Heart right ventricle (tissue), 16 donors: ENCODE data around the gene GALNT14. TPM values are rescaled to one million over a fixed set of nuclear protein-coding genes. Genes with fewer than 3 reads are reported as not detected.
A peak's percentile ranks its signal among the peaks of the same experiment; 100 is the strongest.

Experiments used
- ATAC-seq, 8 donors: fragments of 200-7000 bp; cut with Tn5 transposase; one replicate each; pipeline ENCODE4 v1.9.1; 2020; ENCODE audit warnings: mild to moderate bottlenecking in 8 of 8, moderate library complexity in 8 of 8, moderate number of reproducible peaks in 1 of 8
- DNase-seq, 2 donors: peaks; one replicate each; pipeline ENCODE4 v3.0.0-alpha.2; 2020
- H3K27ac ChIP-seq, 10 donors: fragments of 200-600 bp; sonication (generic) in 2 of 10; one replicate each; pipeline versions ENCODE4 v1.5.0 to v1.8.0; 2020 to 2022; ENCODE audit warnings: mild to moderate bottlenecking in 3 of 10
- H3K27me3 ChIP-seq, 7 donors: fragments of 200-600 bp; one replicate each; pipeline ENCODE4 v1.8.0; 2021 to 2022; ENCODE audit warnings: mild to moderate bottlenecking in 2 of 7
- H3K36me3 ChIP-seq, 9 donors: fragments of 200-600 bp; sonication (generic) in 1 of 9; one replicate each; pipeline versions ENCODE4 v1.5.0 to v1.8.0; 2020 to 2022; ENCODE audit warnings: mild to moderate bottlenecking in 2 of 9
- H3K4me1 ChIP-seq, 9 donors: fragments of 200-600 bp; sonication (generic) in 1 of 9; one replicate each; pipeline versions ENCODE4 v1.5.0 to v1.8.0; 2020 to 2022; ENCODE audit warnings: mild to moderate bottlenecking in 4 of 9
- H3K4me3 ChIP-seq, 10 donors: fragments of 200-600 bp; sonication (generic) in 2 of 10; one replicate each; pipeline versions ENCODE4 v1.5.0 to v1.8.0; 2020 to 2022; ENCODE audit warnings: mild to moderate bottlenecking in 7 of 10, moderate library complexity in 2 of 10
- H3K9me3 ChIP-seq, 11 donors: fragments of 200-600 bp in 10 of 11; sonication (generic) in 2 of 11; one replicate each; pipeline versions ENCODE4 v1.5.0 to v1.8.0; 2013 to 2022; ENCODE audit warnings: mild to moderate bottlenecking in 2 of 11, control low read depth in 1 of 11, moderate library complexity in 1 of 11
- CTCF ChIP-seq, 9 donors: fragments of 200-600 bp; sonication (generic) in 2 of 9; IDR thresholded peaks; one replicate each; pipeline versions ENCODE4 v1.5.0 to v1.8.0; 2021 to 2022; ENCODE audit warnings: antibody characterized with exemption in 9 of 9, mild to moderate bottlenecking in 5 of 9, moderate library complexity in 1 of 9
- WGBS, 2 donors: extraction: QIAGEN DNeasy Blood & Tissue Kit; methylation state at CpG; one replicate each; pipeline ENCODE4 v1.1.7; 2013; ENCODE audit warnings: inconsistent platforms in 1 of 2; 5-methylcytosine and 5-hydroxymethylcytosine counted together
- intact Hi-C, 10 donors: fragments of 100-400 bp; cut with DNase I; formaldehyde crosslinking; loops; one replicate each; pipeline versions ENCODE4 v1.11.1 to v1.14.2; 2022
- polyA plus RNA-seq, 2 donors: library from polyadenylated mRNA; stranded (reverse); fragments of 200-250 nt; gene quantifications; one replicate each; pipeline ENCODE4 v1.2.3, GENCODE V29; 2013
- total RNA-seq, 10 donors: library from RNA; stranded (reverse); fragmentation: NEBNext Ultra II Directional in 3 of 10; extraction: Animal tissue kit (Norgen Biotek cat#: 25700) in 3 of 10; gene quantifications; one replicate each; pipeline versions ENCODE4 v1.2.1 to v1.2.4, GENCODE V29; 2021 to 2023
- donor health status: Arrhythmogenic right ventricular cardiomyopathy.
- donor health status: ischemic (EF 13 %, LVEDD 7.1; RV severe dilation, severe dysfunction).
- donor health status: healthy with polysubstance abuse.
- donor health status: DM: no; HTN: yes; CAD: no.
- donor health status: DM: no; HTN: no; CAD: no.
- donor health status: ischemic (EF 25% LVEDD 6.9; RV normal size, moderate dysfunction).
- donor health status: ischemic (EF 25% LVEDD 5.7; RV mildly dilated, moderate dysfunction).
- donor health status: healthy.
- donor health status: DM: yes; HTN: yes; CAD: no.
- donor health status: Ischemic cardiomyopathy.
- donor health status: ischemic (EF 35%, LVEDD 5.7; RV mildly dilated, moderate dysfunction).
- donor health status: nonischemic (EF 11% LVEDD 7.7; RV severe dilation, severe dysfunction).
- donor health status: DM: yes; HTN: yes; CAD: no.
- donor health status: PGD.
- donor health status: ischemic (EF 29% LVEDD 5.4; RV normal size, mild dysfunction).
- donor health status: nonischemic (EF 23%, LVEDD 6.1; RV moderate dilation, normal function).

The GALNT14 gene
- total and polyA plus RNA-seq, 12 donors = 0.17 to 1.4 (median 0.63) TPM; not detected in 2

DNA sequence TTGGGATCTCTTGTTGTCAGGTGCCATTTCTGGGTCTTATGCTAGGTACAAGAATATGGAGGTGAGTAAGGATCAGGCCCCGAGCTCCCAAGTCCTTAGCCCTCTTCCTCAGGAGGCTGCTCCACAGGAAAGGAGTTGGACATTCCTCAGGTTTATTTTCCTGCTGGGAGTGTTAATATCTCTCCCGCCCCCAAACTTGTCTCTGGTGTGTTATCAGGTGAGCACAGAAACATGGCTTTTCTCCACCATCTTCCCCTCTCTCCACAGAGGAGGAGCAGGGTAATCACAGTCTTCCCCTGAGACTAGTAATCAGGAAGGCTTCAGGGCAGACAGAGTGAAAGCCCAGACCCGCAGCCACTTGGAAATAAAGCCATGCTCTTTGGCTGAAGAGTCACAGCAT lies 257.7 kb downstream of the GALNT14 start:
- no peak for TF ChIP-seq CTCF (IDR thresholded peaks at IDR 0.05)
- Histone ChIP-seq H3K4me1 (no peaks in the 10 kb centered on the region), H3K9me3 (peaks cover 0 to 17% (median 0%) of the 10 kb centered on the region in 11 donors), H3K4me3 (no peak overlapping the region), H3K36me3 (no peaks in the 10 kb centered on the region), H3K27ac (no peak overlapping the region), H3K27me3 (peaks cover 0 to 5% (median 0%) of the 10 kb centered on the region in 7 donors)
- ATAC-seq (no peak), DNase-seq (no peak)
- 47 to 59% methylated on average over 3 of the region's 3 CpGs for WGBS, 2 donors
- intact Hi-C loops = no loop called here

DNA sequence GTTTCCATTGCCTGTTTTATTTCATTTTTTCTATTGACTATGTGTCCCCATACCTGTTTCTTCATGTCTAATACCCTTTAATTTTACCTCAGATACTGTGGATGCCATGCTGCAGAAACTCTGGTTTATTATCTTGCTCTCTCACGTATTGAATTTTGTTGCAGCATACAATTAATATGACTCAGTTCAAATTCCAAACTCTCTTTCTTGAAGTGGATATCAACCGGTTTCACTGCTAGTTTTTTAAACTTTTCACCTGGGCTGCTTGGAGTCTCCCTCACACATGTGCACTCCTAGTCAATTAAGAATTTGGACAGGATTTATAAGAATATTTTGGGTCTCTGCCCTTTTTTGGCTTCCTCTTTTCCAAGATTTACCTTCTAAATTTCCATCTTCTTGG lies 260.4 kb downstream of the GALNT14 start:
- intact Hi-C loops = loop anchor here in 1 of 10 donors (10.0 kb wide), 1 partner anchor 457 kb away; no protein-coding TSS in a partner anchor
- ATAC-seq = no peak
- peaks cover 0 to 17% (median 0%) of the 10 kb centered on the region in 11 donors for H3K9me3 ChIP-seq

DNA sequence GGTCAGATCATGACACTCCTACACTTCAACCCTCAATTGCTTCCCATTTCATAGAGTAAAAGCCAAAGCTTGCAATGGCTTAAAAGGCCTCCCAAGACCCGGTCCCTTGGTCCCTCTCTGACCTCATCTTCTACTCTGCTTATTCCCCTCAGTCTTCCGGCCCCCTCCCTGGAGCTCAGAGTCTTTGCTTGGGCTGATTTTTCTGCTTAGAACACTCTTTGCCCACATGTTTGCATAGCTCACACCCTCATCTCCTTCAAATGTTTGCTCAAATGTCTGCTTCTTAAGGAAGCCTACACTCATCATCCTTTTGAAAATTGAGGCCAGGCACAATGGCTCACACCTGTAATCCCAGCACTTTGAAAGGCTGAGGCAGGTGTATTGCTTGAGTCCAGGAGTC lies 265.4 kb downstream of the GALNT14 start:
- H3K4me1 ChIP-seq = peaks cover 0 to 12% (median 0%) of the 10 kb centered on the region in 9 donors
- DNase-seq (no peak), ATAC-seq (no peak)
- H3K27me3 ChIP-seq = no peaks in the 10 kb centered on the region
- H3K4me3 ChIP-seq = no peak overlapping the region
- no peak overlapping the region for H3K27ac ChIP-seq
- H3K9me3 ChIP-seq = peaks cover 0 to 14% (median 0%) of the 10 kb centered on the region in 11 donors
- intact Hi-C loops = loop anchor here in 1 of 10 donors (10.0 kb wide), 1 partner anchor 462 kb away; no protein-coding TSS in a partner anchor
- H3K36me3 ChIP-seq = no peaks in the 10 kb centered on the region
- WGBS, 2 donors = 76 to 79% methylated on average over 2 of the region's 2 CpGs
- TF ChIP-seq CTCF (IDR thresholded peaks at IDR 0.05) = no peak

More for the DNA sequence above, 260.4 kb downstream of the GALNT14 start:
- Histone ChIP-seq H3K36me3 (no peaks in the 10 kb centered on the region), H3K4me1 (no peaks in the 10 kb centered on the region), H3K27ac (no peak overlapping the region), H3K4me3 (no peak overlapping the region), H3K27me3 (no peaks in the 10 kb centered on the region)
- TF ChIP-seq CTCF (IDR thresholded peaks at IDR 0.05) = no peak
- no peak for DNase-seq
- WGBS, 2 donors = 73 to 84% methylated on average over 2 of the region's 2 CpGs

- peak overlapping the region in 1 of 10 donors; percentile 21 for H3K27ac ChIP-seq
- no peaks in the 10 kb centered on the region for H3K27me3 ChIP-seq
- H3K9me3 ChIP-seq = peaks cover 0 to 11% (median 0%) of the 10 kb centered on the region in 11 donors
- H3K4me3 ChIP-seq = no peak overlapping the region
- WGBS, 2 donors = 15 to 21% methylated on average over 6 of the region's 6 CpGs
- peak in 1 of 2 donors; percentile 29 for DNase-seq
- H3K36me3 ChIP-seq = no peaks in the 10 kb centered on the region
- intact Hi-C loops = loop anchor here in 1 of 10 donors (10.0 kb wide), 1 partner anchor 463 kb away; no protein-coding TSS in a partner anchor
- peak in 7 of 8 donors; percentile 61 to 98 (median 86) for ATAC-seq
- TF ChIP-seq CTCF (IDR thresholded peaks at IDR 0.05) = no peak
- H3K4me1 ChIP-seq = peaks cover 0 to 12% (median 0%) of the 10 kb centered on the region in 9 donors
Measured at GRCh38 chr2:30871980-30872789, 266.1 kb downstream of the GALNT14 start.
